GM12875 (cell line): Measurements from ENCODE around the gene MPHOSPH10.

Source experiments
- H3K4me3 ChIP-seq: one replicate; pipeline ENCODE4 v1.5.1; 2011; ENCODE audit warnings: low read depth, low read length, control low read depth
- TF ChIP-seq, protein P1 (sequence below): IDR thresholded peaks from 2 replicates; pipeline ENCODE4 v1.5.1; 2011; ENCODE audit warnings: low read depth, mild to moderate bottlenecking, control low read depth, inconsistent platforms, low read length, moderate library complexity, borderline replicate concordance; ENCODE audit not compliant: insufficient read depth

Gene MPHOSPH10

DNA sequence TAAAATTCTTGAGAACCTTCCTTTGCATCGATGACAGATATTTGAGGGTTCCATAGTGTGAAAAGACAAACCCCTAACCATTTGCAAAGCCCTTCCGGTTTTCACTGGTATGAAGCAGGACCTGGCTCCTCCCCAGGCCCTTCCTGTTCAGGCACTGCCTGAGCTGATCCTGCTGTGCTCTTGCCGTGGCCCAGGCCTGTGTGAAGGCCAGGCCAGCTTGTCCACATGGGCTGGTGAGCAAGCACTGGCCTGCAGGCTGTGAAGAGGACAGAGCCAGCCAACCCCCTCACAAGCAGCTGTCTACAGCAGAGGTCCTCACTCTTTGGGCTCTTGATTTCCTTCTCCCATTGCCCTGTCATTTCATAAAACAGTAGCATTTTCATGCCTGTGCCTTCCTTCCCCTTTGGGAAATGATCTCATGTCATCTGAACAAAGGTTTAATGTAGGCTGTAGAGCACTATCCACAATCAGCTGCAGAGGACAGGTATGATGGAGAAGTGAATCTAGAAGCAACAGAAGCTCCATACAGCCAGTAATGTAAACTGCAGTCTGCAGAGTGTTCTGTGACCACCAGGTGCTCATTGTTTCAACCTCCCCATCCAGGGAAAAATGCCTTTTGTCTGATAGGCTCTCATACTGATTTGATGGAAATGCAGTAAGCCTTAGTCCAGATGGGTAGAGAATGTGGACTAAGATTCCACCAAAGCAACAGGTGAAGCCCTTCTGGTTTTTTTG lies 19.8 kb downstream of the MPHOSPH10 start:
- no peak overlapping the region for H3K4me3 ChIP-seq
- TF ChIP-seq, protein P1, sequence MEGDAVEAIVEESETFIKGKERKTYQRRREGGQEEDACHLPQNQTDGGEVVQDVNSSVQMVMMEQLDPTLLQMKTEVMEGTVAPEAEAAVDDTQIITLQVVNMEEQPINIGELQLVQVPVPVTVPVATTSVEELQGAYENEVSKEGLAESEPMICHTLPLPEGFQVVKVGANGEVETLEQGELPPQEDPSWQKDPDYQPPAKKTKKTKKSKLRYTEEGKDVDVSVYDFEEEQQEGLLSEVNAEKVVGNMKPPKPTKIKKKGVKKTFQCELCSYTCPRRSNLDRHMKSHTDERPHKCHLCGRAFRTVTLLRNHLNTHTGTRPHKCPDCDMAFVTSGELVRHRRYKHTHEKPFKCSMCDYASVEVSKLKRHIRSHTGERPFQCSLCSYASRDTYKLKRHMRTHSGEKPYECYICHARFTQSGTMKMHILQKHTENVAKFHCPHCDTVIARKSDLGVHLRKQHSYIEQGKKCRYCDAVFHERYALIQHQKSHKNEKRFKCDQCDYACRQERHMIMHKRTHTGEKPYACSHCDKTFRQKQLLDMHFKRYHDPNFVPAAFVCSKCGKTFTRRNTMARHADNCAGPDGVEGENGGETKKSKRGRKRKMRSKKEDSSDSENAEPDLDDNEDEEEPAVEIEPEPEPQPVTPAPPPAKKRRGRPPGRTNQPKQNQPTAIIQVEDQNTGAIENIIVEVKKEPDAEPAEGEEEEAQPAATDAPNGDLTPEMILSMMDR: no peak

DNA sequence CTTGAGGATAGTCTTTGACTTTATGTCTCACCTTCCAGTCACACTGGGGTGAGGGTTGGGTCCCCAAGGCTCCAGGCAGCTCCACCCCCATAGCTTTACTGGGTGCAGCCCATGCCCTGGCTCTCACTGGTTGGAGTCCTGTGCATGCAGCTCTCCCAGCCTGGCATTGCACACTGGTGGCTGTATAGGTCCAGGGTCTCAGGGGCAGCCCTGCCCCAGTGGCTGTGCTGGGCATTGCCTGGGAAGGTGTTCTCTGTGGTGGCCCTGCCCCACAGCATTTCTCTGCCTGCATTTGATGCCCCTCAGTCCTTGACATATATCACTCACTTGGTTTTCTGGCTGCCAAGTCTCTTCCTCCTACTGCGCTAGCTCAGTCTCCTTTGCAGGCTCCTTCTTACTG lies 21.2 kb downstream of the MPHOSPH10 start:
- H3K4me3 ChIP-seq: no peak overlapping the region
- TF ChIP-seq, protein P1: no peak

DNA sequence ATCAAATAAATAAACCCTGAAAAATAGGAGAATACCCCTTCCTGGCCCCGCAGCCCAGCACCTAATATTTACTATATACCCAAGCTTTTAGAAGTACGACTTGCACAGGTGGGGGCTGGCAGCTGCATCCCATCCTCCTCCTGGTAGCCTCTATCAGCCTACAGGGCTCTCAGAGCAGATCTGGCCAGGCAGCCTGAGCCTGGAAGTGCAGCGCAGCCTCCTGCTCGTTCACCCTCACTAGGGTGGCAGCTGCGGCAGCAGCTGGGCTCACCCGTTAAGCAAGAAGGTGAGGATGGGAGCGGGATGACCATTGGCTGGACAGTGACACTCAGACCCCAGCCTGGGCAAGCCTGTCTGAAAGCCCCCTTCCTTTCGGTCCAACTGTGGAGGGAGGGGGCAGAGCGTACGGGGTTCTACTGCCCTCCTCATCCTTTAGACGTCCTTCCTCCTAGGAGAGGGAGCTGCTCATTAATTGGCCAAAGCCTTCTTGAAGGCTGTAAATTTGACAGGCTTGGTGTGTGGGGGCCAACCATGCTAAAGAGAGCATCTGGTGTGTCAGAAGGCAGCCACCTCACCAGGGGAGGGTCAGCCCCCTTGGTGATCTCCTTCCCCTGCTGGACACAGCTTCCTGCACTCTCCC lies 23.3 kb downstream of the MPHOSPH10 start:
- TF ChIP-seq, protein P1: no peak
- H3K4me3 ChIP-seq: no peak overlapping the region

DNA sequence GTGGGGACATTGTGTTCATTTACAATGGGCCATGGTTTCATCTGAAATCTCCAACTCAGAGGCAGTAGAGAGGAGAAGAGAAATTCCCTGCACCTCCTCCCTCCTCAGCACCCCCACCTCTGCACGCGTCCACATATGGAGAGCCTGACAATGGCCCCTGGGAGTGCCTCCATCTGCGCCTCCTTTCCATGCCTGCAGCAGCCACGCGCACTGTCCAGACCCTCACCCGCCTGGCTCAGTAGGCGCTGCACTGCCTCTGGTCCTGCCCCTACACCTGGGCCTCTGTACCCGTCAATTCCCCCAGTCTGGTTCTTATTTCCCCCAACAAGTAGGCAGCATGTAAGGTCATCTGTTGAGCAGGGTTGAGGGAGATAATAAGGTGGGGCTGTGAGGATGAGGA lies 23.8 kb downstream of the MPHOSPH10 start:
- TF ChIP-seq, protein P1: no peak
- H3K4me3 ChIP-seq: no peak overlapping the region

DNA sequence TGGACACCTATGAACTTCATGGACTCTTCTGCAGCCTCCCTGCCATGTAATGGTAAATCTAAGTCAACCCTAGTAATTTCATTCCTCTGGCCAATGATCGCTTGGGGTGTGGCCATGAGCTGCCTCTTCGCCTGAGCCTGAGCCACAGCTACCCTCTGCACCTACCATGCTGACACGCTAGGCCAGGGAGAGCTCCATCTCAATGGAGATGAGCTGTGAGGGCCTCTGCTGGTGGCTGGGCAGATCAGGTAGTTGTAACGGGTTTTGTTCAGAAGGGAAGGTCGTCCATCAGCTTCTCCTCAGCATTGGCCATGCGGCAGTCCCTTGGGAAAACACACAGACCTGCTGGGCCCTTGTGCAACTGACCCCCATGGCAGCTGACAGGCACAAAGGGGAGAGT lies 24.4 kb downstream of the MPHOSPH10 start:
- H3K4me3 ChIP-seq: no peak overlapping the region
- TF ChIP-seq, protein P1: peak; percentile 75

DNA sequence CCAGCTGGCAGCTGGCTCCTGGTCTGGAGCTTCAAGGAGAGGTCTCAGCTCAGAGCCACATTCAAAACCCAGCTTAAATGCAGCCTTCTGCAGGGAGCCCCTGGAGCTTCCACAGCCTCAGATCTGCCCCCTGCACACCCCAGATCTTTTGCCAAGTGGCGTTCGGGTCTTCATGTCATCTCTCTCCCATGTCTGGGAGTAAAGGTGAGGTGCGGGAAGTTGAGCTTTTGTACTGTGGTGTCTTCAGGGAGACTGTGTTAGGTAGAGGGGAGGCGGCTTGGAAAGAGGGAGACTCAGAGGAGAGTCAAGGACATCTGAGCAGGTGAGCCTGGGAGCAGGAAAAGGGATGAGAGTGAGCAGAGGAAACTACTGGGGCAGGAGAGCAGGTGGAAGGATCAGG lies 25.4 kb downstream of the MPHOSPH10 start:
- H3K4me3 ChIP-seq: no peak overlapping the region
- TF ChIP-seq, protein P1: no peak

DNA sequence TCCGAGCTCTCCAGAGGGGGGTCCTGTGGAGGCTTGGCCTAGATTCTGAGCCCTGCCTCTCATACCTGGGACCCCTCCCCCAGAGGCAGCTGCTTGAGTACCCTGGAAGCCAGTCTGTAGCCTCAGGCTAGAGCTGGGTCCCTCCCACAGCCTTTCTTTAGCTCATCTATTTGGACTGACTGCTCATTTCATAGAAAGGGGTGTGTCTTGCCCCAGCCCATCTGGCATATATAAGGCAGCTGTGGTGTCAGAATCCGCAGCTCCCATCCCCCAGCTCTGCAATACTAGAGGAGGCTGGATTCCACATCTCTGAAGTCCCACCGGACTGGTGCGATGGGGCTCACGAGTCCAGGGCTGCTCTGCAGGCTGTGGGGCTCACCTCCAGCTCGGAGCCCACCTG lies 26.1 kb downstream of the MPHOSPH10 start:
- TF ChIP-seq, protein P1: no peak
- H3K4me3 ChIP-seq: no peak overlapping the region
